ENCODE measurements around the gene ACTRT2.
A peak's percentile ranks its signal among the peaks of the same experiment; 100 is the strongest.

Gene ACTRT2

GRCh38 chr1:3003039-3003940 lies 18.0 kb upstream of the ACTRT2 start:
- no peak for DNase-seq

- no peak for DNase-seq
Measured at GRCh38 chr1:3003941-3004270, 17.4 kb upstream of the ACTRT2 start.

GRCh38 chr1:3004285-3005205 lies 16.7 kb upstream of the ACTRT2 start:
- no peak for DNase-seq

- DNase-seq, result no peak
Measured at GRCh38 chr1:3005771-3006170, 15.5 kb upstream of the ACTRT2 start.

GRCh38 chr1:3007298-3008147 lies 13.7 kb upstream of the ACTRT2 start:
- no peak for DNase-seq

GRCh38 chr1:3009021-3009420 lies 12.2 kb upstream of the ACTRT2 start:
- DNase-seq, result no peak

GRCh38 chr1:3009556-3009955 lies 11.7 kb upstream of the ACTRT2 start:
- DNase-seq, result no peak

- DNase-seq, result no peak
Measured at GRCh38 chr1:3011127-3011526, 10.1 kb upstream of the ACTRT2 start.

- DNase-seq, result no peak
Measured at GRCh38 chr1:3011631-3012455, 9.4 kb upstream of the ACTRT2 start.

- DNase-seq, result peak; percentile 5 to 45
Measured at GRCh38 chr1:3012456-3013291, 8.6 kb upstream of the ACTRT2 start.

- no peak for DNase-seq
Measured at GRCh38 chr1:3013371-3014049, 7.8 kb upstream of the ACTRT2 start.

- DNase-seq, result no peak
Measured at GRCh38 chr1:3014050-3014440, 7.2 kb upstream of the ACTRT2 start.

GRCh38 chr1:3014443-3015268 lies 6.6 kb upstream of the ACTRT2 start:
- DNase-seq, result no peak

- no peak for DNase-seq
Measured at GRCh38 chr1:3015269-3015635, 6.0 kb upstream of the ACTRT2 start.

GRCh38 chr1:3015744-3016143 lies 5.5 kb upstream of the ACTRT2 start:
- DNase-seq, result no peak

GRCh38 chr1:3016641-3017439 lies 4.4 kb upstream of the ACTRT2 start:
- DNase-seq, result no peak

GRCh38 chr1:3017440-3018050 lies 3.7 kb upstream of the ACTRT2 start:
- no peak for DNase-seq

- DNase-seq, result no peak
Measured at GRCh38 chr1:3018051-3018471, 3.2 kb upstream of the ACTRT2 start.
